CD14-positive monocyte (primary cell): ENCODE measurements around the gene ZNF566. TPM values are rescaled to one million over a fixed set of nuclear protein-coding genes. Genes with fewer than 3 reads are reported as not detected.
A peak's percentile ranks its signal among the peaks of the same experiment; 100 is the strongest.

ENCODE experiments used
- DNase-seq, 3 donors: peaks; one replicate each; pipeline ENCODE4 v3.0.0-alpha.2; 2011 to 2022
- H2AFZ ChIP-seq: 2 replicates; pipeline ENCODE4 v1.6.0; 2012; ENCODE audit warnings: mild to moderate bottlenecking, low read depth, low read length, inconsistent platforms; ENCODE audit not compliant: insufficient read depth, poor library complexity, severe bottlenecking
- H3K27ac ChIP-seq, 2 donors: 1 replicate in 1 of 2; 2 replicates in 1 of 2; pipeline ENCODE4 v1.5.1; 2012 to 2013; ENCODE audit warnings: low read length in 2 of 2, control low read depth in 1 of 2, inconsistent platforms in 1 of 2, low read depth in 1 of 2, mild to moderate bottlenecking in 1 of 2
- H3K27me3 ChIP-seq, 2 donors: one replicate each; pipeline versions ENCODE4 v1.6.0 to v1.6.1; 2011 to 2013; ENCODE audit warnings: low read length in 2 of 2; ENCODE audit not compliant: control insufficient read depth in 2 of 2, insufficient read depth in 2 of 2
- H3K36me3 ChIP-seq, 2 donors: replicated peaks in 1 of 2; 1 replicate in 1 of 2; 2 replicates in 1 of 2; pipeline versions ENCODE4 v1.5.1 to v1.6.1; 2012 to 2013; ENCODE audit warnings: low read length in 2 of 2, control low read depth in 1 of 2, inconsistent platforms in 1 of 2, mild to moderate bottlenecking in 1 of 2; ENCODE audit not compliant: insufficient read depth in 2 of 2, control insufficient read depth in 1 of 2
- H3K4me1 ChIP-seq, 2 donors: 1 replicate in 1 of 2; 2 replicates in 1 of 2; pipeline versions ENCODE4 v1.5.1 to v1.6.1; 2012 to 2013; ENCODE audit warnings: low read length in 2 of 2, control low read depth in 1 of 2, inconsistent platforms in 1 of 2, mild to moderate bottlenecking in 1 of 2, moderate library complexity in 1 of 2; ENCODE audit not compliant: insufficient read depth in 2 of 2, control insufficient read depth in 1 of 2
- H3K4me2 ChIP-seq: replicated peaks from 2 replicates; pipeline ENCODE3; 2012; ENCODE audit warnings: low read length, moderate library complexity, mild to moderate bottlenecking; ENCODE audit not compliant: poor library complexity, severe bottlenecking; ENCODE audit errors: extremely low read depth
- H3K4me3 ChIP-seq, 3 experiments: fragments of 200-600 bp in 1 of 3; sonication (generic) in 1 of 3; replicated peaks in 1 of 3; 1 replicate in 2 of 3; 2 replicates in 1 of 3; pipeline ENCODE4 v1.5.1; 2011 to 2013; ENCODE audit warnings: low read length in 3 of 3, mild to moderate bottlenecking in 3 of 3, control low read depth in 2 of 3, low read depth in 2 of 3, inconsistent platforms in 1 of 3, moderate library complexity in 1 of 3
- H3K79me2 ChIP-seq: 2 replicates; pipeline ENCODE4 v1.6.0; 2012; ENCODE audit warnings: mild to moderate bottlenecking, control low read depth, inconsistent platforms, low read length, moderate library complexity; ENCODE audit not compliant: insufficient read depth
- H3K9ac ChIP-seq: 2 replicates; pipeline ENCODE4 v1.6.0; 2017; ENCODE audit warnings: low read length, mild to moderate bottlenecking; ENCODE audit not compliant: insufficient read depth, poor library complexity, severe bottlenecking
- H3K9me3 ChIP-seq, 2 donors: replicated peaks in 1 of 2; 1 replicate in 1 of 2; 2 replicates in 1 of 2; pipeline versions ENCODE4 v1.5.1 to v1.6.1; 2012 to 2013; ENCODE audit warnings: low read length in 2 of 2, control low read depth in 1 of 2; ENCODE audit not compliant: control insufficient read depth in 1 of 2, insufficient read depth in 1 of 2
- H4K20me1 ChIP-seq: 2 replicates; pipeline ENCODE4 v1.6.0; 2012; ENCODE audit warnings: mild to moderate bottlenecking, low read length, control low read depth, moderate library complexity; ENCODE audit not compliant: insufficient read depth
- H3K27ac Mint-ChIP-seq, 7 donors: one replicate each; pipeline ENCODE4 v1.8.0; 2020; ENCODE audit warnings: mild to moderate bottlenecking in 7 of 7, mixed read lengths in 7 of 7, moderate library complexity in 6 of 7, inconsistent platforms in 2 of 7
- H3K27me3 Mint-ChIP-seq, 3 donors: one replicate each; pipeline ENCODE4 v1.8.0; 2021 to 2022; ENCODE audit warnings: low read depth in 3 of 3, mild to moderate bottlenecking in 3 of 3, mixed read lengths in 3 of 3, moderate library complexity in 3 of 3, inconsistent platforms in 1 of 3
- H3K36me3 Mint-ChIP-seq, 2 donors: one replicate each; pipeline ENCODE4 v1.8.0; 2020; ENCODE audit warnings: mixed read lengths in 2 of 2, inconsistent platforms in 1 of 2, mild to moderate bottlenecking in 1 of 2
- H3K4me1 Mint-ChIP-seq: one replicate; pipeline ENCODE4 v1.8.0; 2020; ENCODE audit warnings: mild to moderate bottlenecking, mixed read lengths
- H3K4me3 Mint-ChIP-seq, 2 donors: one replicate each; pipeline ENCODE4 v1.8.0; 2020; ENCODE audit warnings: mild to moderate bottlenecking in 2 of 2, mixed read lengths in 2 of 2, moderate library complexity in 1 of 2
- H3K9me3 Mint-ChIP-seq, 7 donors: one replicate each; pipeline ENCODE4 v1.8.0; 2020 to 2022; ENCODE audit warnings: mixed read lengths in 7 of 7, mild to moderate bottlenecking in 6 of 7, moderate library complexity in 6 of 7, inconsistent platforms in 2 of 7
- WGBS: methylation state at CpG from one replicate; pipeline ENCODE4 v1.1.5; 2013; ENCODE audit warnings: missing lambda C conversion rate; ENCODE audit not compliant: insufficient coverage; 5-methylcytosine and 5-hydroxymethylcytosine counted together
- intact Hi-C, 2 donors: fragments of 100-400 bp; cut with micrococcal nuclease; formaldehyde crosslinking; loops; one replicate each; pipeline versions ENCODE4 v1.15.0 to v1.15.1; 2023
- polyA plus RNA-seq, 3 donors: library from polyadenylated mRNA; depleted of rRNA in 1 of 3; unstranded in 2 of 3; stranded (reverse) in 1 of 3; fragments of 300-500 nt in 2 of 3; fragments of >200 nt in 1 of 3; fragmentation: Illumina TruSeq in 2 of 3; gene quantifications; 1 replicate in 2 of 3; 2 replicates in 1 of 3; pipeline ENCODE4 v1.2.3, GENCODE V29; 2012 to 2021
- TF ChIP-seq, protein P1 (sequence below): fragments of 200-600 bp; IDR thresholded peaks from one replicate; pipeline ENCODE4 v1.8.0; 2022; ENCODE audit warnings: antibody characterized with exemption, mild to moderate bottlenecking

The ZNF566 gene
- polyA plus RNA-seq, 3 donors: 0.95 to 3.9 (median 3.6) TPM

DNA sequence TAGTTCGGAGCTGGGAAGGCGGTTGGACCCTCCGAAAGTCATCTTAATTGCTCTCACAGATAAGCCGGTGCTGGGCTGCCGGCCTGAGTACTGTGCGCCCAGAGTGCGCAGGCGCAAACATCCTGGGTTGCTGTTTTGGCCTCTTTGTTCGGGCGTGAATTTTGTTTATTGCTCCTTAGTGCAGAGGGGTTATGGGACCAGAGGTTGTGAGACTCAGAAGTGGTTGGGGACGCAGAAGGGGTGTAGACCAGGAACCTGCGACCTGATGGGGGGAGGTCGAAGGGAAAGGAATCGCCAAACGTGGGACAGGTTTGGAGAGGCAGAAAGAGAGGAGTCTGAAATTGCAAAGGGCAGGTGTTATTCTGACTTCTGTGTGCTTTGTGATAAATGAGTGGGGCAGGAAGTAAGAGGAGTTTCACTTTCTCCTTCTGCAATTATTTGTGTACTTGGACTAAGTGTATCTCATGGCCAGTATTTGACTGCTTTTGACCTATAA is 607 bp upstream of the ZNF566 start:
- Mint-ChIP-seq H3K4me3 (peak overlapping the region; percentile 99), H3K27ac (peak overlapping the region; percentile 92 to 99 (median 96)), H3K4me1 (peaks cover 19% of the 10 kb centered on the region), H3K9me3 (peaks cover 22 to 74% (median 58%) of the 10 kb centered on the region in 7 donors), H3K27me3 (no peaks in the 10 kb centered on the region), H3K36me3 (peaks cover 5 to 8% of the 10 kb centered on the region in 2 donors)
- peak; percentile 59 to 70 (median 62) for DNase-seq
- no peaks in the 10 kb centered on the region for H3K27me3 ChIP-seq
- 3% methylated on average over 15 of the region's 15 CpGs for WGBS
- H3K4me2 ChIP-seq: peak overlapping the region; percentile 84
- H4K20me1 ChIP-seq: no peaks in the 10 kb centered on the region
- no peaks in the 10 kb centered on the region for H3K79me2 ChIP-seq
- H2AFZ ChIP-seq: peak overlapping the region; percentile 98
- intact Hi-C loops: loop anchor here (1.0 to 10.0 kb wide), 4 partner anchors 38 to 365 kb away; partner anchors contain the start of genes ZNF260 (in 2 of the 2), ZNF345 (in 1 of the 2) and ZNF850 (in 1 of the 2)
- peaks cover 9 to 18% of the 10 kb centered on the region in 2 donors for H3K4me1 ChIP-seq
- H3K9ac ChIP-seq: peak overlapping the region; percentile 80
- peak overlapping the region; percentile 68 to 99 (median 92) for H3K4me3 ChIP-seq
- no peaks in the 10 kb centered on the region for H3K36me3 ChIP-seq
- TF ChIP-seq, protein P1, sequence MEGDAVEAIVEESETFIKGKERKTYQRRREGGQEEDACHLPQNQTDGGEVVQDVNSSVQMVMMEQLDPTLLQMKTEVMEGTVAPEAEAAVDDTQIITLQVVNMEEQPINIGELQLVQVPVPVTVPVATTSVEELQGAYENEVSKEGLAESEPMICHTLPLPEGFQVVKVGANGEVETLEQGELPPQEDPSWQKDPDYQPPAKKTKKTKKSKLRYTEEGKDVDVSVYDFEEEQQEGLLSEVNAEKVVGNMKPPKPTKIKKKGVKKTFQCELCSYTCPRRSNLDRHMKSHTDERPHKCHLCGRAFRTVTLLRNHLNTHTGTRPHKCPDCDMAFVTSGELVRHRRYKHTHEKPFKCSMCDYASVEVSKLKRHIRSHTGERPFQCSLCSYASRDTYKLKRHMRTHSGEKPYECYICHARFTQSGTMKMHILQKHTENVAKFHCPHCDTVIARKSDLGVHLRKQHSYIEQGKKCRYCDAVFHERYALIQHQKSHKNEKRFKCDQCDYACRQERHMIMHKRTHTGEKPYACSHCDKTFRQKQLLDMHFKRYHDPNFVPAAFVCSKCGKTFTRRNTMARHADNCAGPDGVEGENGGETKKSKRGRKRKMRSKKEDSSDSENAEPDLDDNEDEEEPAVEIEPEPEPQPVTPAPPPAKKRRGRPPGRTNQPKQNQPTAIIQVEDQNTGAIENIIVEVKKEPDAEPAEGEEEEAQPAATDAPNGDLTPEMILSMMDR: no peak
- H3K27ac ChIP-seq: peak overlapping the region; percentile 64 to 89
- peaks cover 37 to 38% of the 10 kb centered on the region in 2 donors for H3K9me3 ChIP-seq

DNA sequence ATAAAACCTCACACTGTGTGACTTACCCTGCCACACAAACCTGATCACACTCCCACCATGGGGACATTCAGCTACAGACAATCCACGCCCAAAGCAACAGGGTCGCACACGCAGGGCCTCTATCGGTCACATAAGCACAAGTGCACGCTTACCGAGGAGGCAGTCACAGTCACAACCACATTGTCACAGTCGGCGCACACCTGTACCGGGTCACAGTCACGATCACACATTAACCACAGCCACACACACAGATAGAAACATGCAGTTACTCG is 579 bp downstream of the ZNF566 start:
- Histone ChIP-seq H3K36me3 (no peaks in the 10 kb centered on the region), H2AFZ (peak overlapping the region; percentile 98), H3K9ac (peak overlapping the region; percentile 80), H3K4me1 (peaks cover 9 to 18% of the 10 kb centered on the region in 2 donors), H3K9me3 (peaks cover 39 to 40% of the 10 kb centered on the region in 2 donors), H4K20me1 (no peaks in the 10 kb centered on the region), H3K4me2 (peak overlapping the region; percentile 84), H3K27me3 (no peaks in the 10 kb centered on the region), H3K4me3 (peak overlapping the region; percentile 68 to 99 (median 92)), H3K79me2 (no peaks in the 10 kb centered on the region), H3K27ac (peak overlapping the region in 1 of 2 donors; percentile 89)
- TF ChIP-seq, protein P1: no peak
- DNase-seq: no peak
- Mint-ChIP-seq H3K27me3 (no peaks in the 10 kb centered on the region), H3K4me3 (peak overlapping the region; percentile 99), H3K4me1 (peaks cover 19% of the 10 kb centered on the region), H3K9me3 (peaks cover 22 to 76% (median 62%) of the 10 kb centered on the region in 7 donors), H3K36me3 (peaks cover 5 to 8% of the 10 kb centered on the region in 2 donors), H3K27ac (peak overlapping the region; percentile 92 to 99 (median 96))
- WGBS: 0% methylated on average over 11 of the region's 11 CpGs
- intact Hi-C loops: loop anchor here (1.0 to 10.0 kb wide), 4 partner anchors 40 to 366 kb away; partner anchors contain the start of genes ZNF260 (in 2 of the 2), ZNF345 (in 1 of the 2) and ZNF850 (in 1 of the 2)
